NCI-H128 (cell line): ENCODE results near the gene SLC9C1.

Experiments
- DNase-seq: peaks from one replicate; lab custom pipeline; 2025; ENCODE audit not compliant: unreplicated experiment; lab: John Stamatoyannopoulos, UW

The SLC9C1 gene

DNA sequence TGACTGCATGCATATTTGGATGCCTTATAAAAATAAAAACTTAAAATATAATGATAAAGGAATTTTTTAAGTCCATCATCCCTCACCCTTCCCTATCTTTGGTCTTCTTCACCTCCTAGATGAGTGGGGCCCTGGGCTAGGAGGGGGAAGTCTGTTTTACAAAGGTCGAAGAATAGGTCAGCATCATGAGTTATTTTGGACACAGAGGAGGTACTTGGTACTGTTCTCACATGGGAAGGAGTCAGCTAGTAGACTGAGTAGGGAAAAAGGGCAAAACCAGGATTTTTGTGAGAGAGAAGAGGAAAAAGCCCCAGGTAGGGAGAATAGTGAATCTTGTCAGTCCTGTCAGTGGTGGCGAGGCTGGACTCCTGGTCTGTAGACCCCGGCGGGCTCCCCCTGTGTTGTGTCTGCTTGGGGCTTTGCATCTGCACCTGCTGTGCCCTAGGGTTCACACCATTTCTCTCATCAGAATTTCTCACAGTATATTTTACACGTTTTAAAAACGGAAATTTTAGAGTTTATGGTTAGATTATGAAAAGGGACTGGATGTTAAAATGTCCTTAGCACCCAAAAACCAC is 178.1 kb downstream of the SLC9C1 start:
- DNase-seq, result no peak

DNA sequence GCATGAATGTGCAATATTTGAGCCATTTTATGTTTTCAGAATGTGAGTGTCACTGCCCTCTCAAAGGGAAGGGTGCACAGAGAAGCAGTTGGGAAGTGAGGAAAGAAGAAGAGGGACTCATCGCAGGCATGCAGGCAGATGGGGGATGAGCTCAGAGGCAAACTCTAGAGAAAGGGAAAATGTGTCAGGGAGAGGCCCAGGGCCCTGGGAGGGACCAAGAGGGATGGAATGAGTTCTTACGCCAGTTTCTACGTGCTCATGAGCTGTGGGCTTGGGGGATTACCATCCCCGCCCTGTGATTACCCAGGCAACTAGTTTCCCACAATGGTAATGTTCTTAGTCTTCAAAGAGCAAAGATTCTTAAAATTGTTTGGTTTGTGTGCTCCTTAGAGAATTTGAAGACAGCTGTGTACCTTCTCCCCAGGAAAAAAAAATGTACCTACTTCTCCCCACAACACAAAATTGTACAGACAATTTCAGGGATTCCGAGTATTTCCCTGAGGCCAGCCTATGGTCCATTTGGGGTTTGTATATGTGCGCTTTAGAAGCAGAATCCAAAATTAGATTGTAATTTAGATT is 178.8 kb downstream of the SLC9C1 start:
- DNase-seq, result no peak

DNA sequence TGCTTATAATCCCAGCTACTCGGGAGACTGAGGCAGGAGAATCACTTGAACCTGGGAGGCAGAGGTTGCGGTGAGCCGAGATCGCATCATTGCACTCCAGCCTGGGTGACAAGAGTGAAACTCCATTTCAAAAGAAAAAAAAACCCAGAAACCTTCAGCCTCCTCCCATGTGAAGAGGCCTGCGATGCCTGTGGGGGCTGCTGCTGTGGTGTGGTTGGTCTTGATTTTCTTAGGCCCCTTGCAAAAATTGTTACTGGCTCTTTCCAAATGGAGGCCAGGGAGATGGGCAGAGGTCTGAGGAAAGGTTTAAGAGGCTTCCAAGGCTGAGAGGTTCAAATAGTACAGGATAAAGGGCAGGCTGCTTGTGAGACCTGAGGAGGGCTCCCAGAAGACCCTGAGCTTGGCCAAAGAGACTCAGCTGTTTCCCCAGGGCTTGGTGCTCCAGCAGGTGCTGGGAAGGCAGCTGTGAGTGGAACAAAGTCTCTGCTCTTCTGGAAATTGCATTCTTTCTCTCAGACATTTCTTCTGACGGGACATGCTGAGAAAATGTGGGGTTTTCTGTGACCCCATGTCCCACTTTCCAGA is 179.3 kb downstream of the SLC9C1 start:
- no peak for DNase-seq

DNA sequence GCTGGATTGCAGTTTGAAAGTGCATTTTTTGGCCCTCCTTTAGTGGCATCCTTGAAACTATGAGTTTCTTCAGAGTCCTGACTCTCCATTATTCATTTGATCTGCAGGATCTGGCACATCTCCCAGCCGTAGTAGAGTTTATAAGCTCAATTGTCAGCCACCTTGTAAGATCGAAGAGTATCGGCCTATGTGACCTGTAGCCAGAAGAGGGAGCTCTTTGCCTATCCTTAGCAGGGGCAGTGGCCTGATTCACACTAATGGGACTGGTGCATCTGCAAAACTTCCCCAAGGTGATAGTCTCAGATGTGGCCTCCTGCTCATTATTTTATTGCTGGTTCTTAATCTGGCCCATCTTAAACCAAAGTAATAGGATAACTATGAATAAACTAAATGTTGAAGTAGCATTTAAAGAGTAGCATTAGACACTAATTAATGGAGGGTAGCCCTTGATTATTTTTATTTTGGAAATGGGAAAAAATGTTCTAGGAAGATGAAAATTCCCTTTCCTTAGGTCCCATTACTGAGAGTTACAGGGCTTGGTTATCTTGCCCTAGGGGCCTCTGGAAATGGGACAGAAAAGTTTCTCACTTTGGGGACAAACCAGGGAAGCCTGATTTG is 182.1 kb downstream of the SLC9C1 start:
- peak; percentile 67 for DNase-seq

DNA sequence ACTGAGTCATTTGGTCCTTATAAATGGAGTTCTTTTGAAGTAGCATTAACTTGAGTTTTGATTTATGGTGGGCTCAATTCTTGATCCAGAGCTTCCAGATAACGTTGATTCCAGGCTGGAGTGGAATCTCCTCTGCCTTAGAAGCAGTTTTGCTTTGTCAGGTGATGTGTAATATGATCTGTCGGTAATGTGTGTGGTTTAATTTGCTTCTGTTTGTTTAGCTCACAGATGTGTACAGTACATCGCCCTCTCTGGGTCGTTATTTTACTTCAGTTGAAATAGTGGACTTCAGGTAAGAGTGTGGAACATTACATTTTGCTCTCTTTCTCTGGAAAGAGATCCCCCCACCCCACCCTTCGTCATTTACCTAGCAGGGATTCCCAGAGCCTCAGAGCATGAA is 184.7 kb downstream of the SLC9C1 start:
- no peak for DNase-seq

DNA sequence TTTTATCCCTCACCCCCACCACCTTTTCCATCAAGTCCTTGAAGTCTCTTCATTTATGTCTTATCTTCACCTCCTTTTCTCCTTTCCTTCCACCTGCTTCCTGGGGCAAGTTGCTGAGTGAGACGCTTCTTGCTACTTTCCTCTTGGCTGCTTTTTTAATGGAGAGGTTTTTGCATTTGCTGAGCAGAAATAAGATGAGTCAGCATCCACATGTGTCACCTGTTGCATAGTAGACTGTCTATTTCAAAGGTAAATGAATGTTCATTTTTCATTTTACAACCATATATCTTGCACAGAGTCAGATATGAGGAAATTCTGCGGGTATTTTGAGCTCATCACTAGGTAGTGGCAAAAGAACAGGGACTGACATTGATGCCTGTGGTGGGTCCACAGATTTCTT is 189.2 kb downstream of the SLC9C1 start:
- no peak for DNase-seq

DNA sequence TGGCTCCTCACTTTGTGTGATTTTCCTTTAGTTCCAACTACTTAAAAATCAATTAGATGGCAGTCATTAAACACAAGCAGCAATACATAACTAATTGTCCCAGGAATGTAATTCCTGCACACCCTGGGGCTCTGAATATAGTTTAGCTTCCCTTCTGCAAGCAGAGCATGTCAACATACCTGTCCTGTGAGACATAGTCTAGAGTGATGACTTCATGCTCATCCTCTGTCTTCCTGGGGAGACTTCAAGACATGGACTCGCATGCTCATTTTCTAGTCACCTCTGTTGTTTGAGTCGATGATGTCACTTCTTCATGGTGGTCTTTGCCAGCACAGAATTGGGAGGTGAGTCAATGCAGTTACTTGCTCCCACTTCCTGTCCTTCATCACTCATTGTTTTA is 192.1 kb downstream of the SLC9C1 start:
- no peak for DNase-seq

DNA sequence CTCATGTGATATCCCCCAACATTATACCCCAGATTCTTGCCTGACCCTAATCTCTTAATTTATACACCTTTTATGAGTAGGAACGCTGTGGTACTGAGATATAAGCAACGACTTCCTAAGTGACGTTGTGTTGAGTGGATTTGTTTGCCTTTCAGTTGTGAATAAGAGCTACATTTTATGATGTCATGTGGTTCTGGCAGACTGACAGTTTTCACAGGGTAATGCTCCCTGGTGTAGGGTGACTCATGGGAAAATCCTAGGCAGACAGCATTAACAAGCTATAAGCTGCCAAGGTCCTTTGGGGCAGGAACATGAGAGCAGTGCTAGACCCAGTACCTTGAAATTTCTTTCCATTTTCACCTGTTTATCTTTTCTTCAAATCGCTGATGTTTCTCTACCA is 196.6 kb downstream of the SLC9C1 start:
- peak; percentile 54 for DNase-seq

DNA sequence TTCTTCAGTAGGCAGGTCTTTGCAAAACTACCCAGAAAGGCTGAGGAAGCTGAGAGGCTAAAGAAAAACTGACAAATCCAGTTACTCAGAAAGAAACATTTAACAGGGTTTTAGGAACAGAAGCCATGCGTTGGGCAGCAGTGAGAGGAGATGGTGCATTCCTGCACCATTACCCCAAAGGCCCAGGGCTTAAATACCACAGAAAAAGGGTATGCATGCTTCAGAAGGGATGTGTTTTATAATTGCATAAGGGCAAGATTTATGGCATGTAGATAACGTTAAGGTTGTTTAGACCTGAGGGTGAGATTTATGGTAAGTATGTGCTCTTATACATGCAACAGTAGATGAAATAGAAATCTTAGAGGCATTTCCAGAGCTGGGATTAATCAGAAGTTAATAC is 197.8 kb downstream of the SLC9C1 start:
- no peak for DNase-seq

DNA sequence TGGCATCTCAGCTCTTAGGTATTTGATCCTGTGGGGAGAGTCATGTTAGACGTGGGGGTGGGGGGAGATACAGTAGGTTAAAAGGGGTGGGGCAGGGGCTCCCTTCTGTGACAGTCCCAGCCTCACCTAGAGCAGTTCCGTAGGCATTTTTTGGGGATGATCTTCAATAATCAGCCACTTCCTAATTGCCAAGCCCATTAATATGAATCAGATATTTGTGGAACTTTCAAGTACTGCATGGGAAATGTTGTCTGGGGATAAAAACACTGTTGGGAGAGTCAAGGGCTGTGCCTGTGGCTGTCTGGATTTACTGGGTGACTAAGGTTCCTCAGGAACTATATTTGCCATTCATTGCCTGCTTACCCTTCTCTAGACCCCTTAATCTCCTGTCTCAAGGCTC is 198.3 kb downstream of the SLC9C1 start:
- no peak for DNase-seq

DNA sequence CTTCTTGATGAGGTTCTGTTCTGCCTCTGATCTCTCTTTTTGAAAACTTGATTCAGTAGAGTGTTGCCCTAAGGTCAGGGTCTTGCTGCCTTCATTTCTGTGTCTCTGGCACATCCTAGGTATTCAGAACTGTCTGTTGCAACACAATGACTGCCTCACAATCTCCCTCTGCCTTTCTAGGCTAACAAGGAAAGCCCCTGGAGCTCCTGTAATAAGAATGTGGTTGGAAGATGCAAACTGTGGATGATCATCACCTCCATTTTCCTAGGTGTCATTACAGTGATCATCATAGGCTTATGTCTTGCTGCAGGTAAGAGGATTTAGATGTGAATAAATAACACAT is 200.9 kb downstream of the SLC9C1 start:
- DNase-seq, result no peak

DNA sequence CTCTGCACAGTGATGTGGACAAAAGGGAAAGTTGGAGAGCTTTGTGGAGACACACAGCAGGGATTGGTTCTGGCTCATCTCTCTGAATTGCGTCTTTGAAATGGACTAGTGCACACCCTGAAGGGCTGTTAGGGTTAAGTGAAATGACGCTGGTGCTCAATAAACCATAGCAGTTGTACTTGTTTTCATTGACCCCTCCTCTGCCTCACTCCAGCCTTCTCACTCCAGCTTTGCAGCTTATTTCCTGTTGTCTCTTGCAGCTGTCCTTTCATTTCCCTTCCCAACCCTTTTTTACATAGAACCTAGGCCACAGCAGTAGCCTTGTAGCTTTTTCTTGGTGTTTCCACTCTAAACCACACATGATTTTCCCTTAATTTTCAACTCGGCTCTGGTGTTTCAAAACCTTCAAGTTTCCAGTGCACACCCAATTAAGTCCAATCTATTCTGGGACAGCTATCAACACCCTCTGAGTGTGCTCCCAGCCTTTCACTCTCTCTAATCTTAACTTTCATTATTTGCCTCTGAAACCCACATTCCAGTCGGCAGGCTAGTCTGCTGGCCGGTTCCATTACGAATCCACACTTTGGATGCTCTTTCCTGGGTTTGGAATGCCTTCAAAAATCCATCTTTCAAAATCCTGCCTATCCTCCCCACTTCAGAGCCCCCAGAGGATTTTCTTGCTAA is 201.4 kb downstream of the SLC9C1 start:
- DNase-seq, result no peak

DNA sequence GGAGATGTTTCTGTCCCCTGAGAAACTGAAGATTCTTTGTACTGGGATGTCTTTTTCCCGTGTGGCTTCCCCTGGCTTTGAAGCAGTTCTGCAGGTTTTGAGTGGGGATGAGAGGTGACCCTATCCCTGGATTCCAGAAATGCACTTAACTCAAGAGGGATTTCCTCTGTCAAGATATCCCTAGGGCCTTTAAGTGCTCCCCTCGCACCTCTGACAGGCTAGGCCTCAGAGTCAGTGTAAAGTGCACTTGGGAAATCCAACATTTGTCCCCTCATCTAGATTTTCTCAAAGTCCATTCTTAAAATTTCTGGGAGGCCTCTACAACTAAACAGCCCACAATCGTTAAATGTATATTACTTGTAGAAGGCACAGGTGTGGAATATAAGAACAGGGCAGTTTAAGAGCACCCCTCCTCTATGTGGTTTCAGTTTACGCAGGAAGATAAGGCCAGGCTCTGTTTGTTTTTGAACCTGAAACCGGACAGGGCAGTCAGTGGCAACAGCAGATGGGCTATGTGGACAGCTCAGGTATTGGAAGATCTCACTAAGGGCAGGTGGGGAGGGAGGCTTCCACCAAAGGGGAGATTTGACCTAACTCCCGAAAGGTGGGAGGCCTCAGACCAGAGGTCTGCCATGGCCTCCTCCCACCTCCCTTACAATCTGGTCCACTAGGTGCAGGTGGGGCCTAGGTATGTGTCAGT is 203.0 kb downstream of the SLC9C1 start:
- no peak for DNase-seq
